ENCODE data around the gene KRTAP12-3.

The KRTAP12-3 gene

DNA sequence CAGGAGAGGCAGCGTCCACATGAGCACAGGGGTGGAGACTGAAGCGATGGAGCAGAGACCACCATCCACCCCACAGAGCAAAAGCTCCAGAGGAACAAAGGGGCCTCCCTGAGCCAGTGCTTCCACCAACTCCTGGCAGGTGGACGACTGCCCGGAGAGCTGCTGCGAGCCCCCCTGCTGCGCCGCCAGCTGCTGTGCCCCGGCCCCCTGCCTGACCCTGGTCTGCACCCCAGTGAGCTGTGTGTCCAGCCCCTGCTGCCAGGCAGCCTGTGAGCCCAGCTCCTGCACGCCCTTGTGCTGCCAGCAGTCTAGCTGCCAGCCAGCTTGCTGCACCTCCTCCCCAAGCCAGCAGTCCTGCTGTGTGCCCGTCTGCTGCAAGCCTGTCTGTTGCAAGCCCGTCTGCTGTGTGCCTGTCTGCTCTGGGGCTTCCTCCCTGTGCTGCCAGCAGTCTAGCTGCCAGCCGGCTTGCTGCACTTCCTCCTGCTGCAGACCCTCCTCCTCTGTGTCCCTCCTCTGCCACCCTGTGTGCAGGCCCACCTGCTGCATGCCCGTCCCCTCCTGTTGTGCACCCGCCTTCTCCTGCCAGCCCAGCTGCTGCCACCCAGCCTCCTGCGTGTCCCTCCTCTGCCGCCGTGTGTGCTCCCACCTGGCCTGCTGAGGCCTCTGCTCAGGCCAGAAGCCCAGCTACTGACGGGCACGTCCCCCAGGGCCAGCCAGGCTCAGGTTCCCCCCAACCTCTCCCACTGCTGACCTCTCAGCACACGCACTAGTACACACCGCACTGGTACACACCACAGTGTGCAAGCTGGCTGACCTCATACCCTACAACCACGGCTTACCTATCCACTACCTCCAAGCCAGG, 44.6 kb downstream of the KRTAP12-3 start:
- H3K4me3 ChIP-seq (ENCODE audit: low read length), result no peak overlapping the region
- no peak overlapping the region for H3K27ac ChIP-seq (ENCODE audit: low read length)
- H3K9me3 ChIP-seq (ENCODE audit: control insufficient read depth, low read depth, low read length), result no peaks in the 10 kb centered on the region
- H3K4me1 ChIP-seq (ENCODE audit: control insufficient read depth, low read depth, low read length), result peaks cover 49% of the 10 kb centered on the region
- peaks cover 25% of the 10 kb centered on the region for H3K27me3 ChIP-seq (ENCODE audit: control insufficient read depth, insufficient read depth, low read length)
- no peaks in the 10 kb centered on the region for H3K36me3 ChIP-seq (ENCODE audit: control insufficient read depth, low read depth, low read length)
- no peak overlapping the region for H3K9ac ChIP-seq (ENCODE audit: low read length)

DNA sequence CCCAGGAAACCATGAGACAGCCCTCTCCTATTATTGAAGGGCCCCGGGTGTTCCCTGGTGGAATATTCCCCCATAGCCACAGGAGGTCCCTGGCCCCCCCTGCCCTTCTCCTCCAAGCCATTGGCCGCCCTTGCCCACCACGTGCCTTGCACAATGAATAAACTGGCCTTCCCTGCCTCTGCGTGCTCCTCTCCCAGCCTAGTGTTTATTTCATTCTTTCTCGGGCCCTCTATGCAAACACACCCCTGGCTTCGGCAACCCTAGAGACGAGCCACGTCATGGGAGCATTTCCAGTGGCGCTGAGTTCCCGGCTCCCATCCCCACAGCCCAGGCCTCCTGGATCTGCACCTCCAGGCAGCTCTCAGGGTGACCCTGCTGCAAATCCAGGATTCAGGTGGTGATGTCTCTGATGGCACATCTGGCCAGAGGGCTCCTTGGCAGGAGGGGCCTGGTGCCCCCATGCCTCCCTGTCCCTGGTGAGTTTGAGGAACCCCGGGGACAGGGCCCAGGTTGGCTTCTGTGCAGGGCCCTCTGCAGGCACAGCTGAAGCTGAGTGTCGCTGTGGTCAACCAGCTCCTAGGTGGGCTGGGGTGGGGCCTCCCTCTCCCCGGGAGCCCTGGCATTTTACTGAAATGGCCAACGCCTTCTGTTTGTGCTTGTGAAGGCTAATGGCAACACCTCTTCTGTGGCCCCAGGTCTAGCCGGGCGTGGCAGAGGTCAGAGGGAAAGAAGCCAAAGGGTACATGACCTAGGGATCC, 45.4 kb downstream of the KRTAP12-3 start:
- peaks cover 33% of the 10 kb centered on the region for H3K27me3 ChIP-seq (ENCODE audit: control insufficient read depth, insufficient read depth, low read length)
- no peak overlapping the region for H3K27ac ChIP-seq (ENCODE audit: low read length)
- no peak overlapping the region for H3K9ac ChIP-seq (ENCODE audit: low read length)
- peak overlapping the region; percentile 17 for H3K4me3 ChIP-seq (ENCODE audit: low read length)
- no peaks in the 10 kb centered on the region for H3K36me3 ChIP-seq (ENCODE audit: control insufficient read depth, low read depth, low read length)
- peaks cover 48% of the 10 kb centered on the region for H3K4me1 ChIP-seq (ENCODE audit: control insufficient read depth, low read depth, low read length)
- H3K9me3 ChIP-seq (ENCODE audit: control insufficient read depth, low read depth, low read length), result no peaks in the 10 kb centered on the region

DNA sequence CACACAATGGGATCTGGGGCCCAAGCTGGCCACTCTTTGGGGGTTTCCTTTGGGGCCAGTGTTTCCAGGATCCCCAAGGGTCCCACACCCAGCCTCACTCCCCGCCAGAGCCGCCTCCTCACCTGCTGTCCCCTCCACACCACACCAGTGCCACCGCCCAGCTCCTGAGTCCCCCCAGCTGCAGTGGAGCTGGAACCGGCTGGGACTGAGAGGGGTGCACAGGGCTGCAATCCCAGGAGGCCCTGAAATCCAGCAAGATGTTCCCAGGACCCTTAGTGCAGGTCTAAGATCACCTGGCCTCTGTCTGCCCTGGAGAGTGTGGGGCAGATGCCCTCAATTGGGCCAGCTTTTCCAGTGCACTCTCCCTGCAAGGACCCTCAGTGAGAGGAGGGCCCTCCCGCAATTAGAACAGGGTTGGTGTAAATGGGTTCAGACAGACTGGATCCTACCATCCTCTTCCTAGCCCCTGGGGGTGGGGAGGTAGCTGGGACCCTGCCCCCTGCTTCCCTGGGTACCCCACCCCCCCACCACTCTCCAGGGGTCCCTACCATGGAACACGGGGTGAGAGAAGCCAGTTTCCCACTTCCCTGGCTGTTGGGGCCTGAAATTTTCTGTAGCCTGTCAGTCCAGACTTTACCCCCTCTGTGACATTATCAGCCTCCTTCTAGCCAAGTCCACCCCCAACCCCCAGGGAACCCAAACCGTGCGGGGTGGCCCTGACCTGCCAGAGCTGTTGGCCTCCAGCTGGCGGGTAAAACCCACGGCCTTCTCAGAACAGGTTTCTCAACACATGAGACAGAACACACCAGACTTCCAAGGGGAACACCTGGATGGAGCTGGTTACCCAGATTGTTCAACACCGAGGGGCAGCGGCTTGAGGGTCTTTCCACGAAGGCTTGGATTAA, 46.3 kb downstream of the KRTAP12-3 start:
- Histone ChIP-seq H3K9me3 (ENCODE audit: control insufficient read depth, low read depth, low read length) (no peaks in the 10 kb centered on the region), H3K27me3 (ENCODE audit: control insufficient read depth, insufficient read depth, low read length) (peaks cover 41% of the 10 kb centered on the region), H3K4me1 (ENCODE audit: control insufficient read depth, low read depth, low read length) (peaks cover 52% of the 10 kb centered on the region), H3K4me3 (ENCODE audit: low read length) (peak overlapping the region; percentile 39), H3K27ac (ENCODE audit: low read length) (no peak overlapping the region), H3K36me3 (ENCODE audit: control insufficient read depth, low read depth, low read length) (no peaks in the 10 kb centered on the region), H3K9ac (ENCODE audit: low read length) (no peak overlapping the region)

GRCh38 chr21:44704636-44705001, 46.9 kb downstream of the KRTAP12-3 start:
- no peaks in the 10 kb centered on the region for H3K9me3 ChIP-seq (ENCODE audit: control insufficient read depth, low read depth, low read length)
- peaks cover 58% of the 10 kb centered on the region for H3K4me1 ChIP-seq (ENCODE audit: control insufficient read depth, low read depth, low read length)
- H3K9ac ChIP-seq (ENCODE audit: low read length), result no peak overlapping the region
- peak overlapping the region; percentile 39 for H3K4me3 ChIP-seq (ENCODE audit: low read length)
- H3K27me3 ChIP-seq (ENCODE audit: control insufficient read depth, insufficient read depth, low read length), result peaks cover 48% of the 10 kb centered on the region
- no peaks in the 10 kb centered on the region for H3K36me3 ChIP-seq (ENCODE audit: control insufficient read depth, low read depth, low read length)
- no peak overlapping the region for H3K27ac ChIP-seq (ENCODE audit: low read length)

GRCh38 chr21:44706026-44706705, 48.4 kb downstream of the KRTAP12-3 start:
- H3K4me3 ChIP-seq (ENCODE audit: low read length), result peak overlapping the region; percentile 65
- H3K36me3 ChIP-seq (ENCODE audit: control insufficient read depth, low read depth, low read length), result no peaks in the 10 kb centered on the region
- H3K27ac ChIP-seq (ENCODE audit: low read length), result no peak overlapping the region
- H3K27me3 ChIP-seq (ENCODE audit: control insufficient read depth, insufficient read depth, low read length), result peaks cover 63% of the 10 kb centered on the region
- H3K4me1 ChIP-seq (ENCODE audit: control insufficient read depth, low read depth, low read length), result peaks cover 66% of the 10 kb centered on the region
- peak overlapping the region; percentile 31 for H3K9ac ChIP-seq (ENCODE audit: low read length)
- no peaks in the 10 kb centered on the region for H3K9me3 ChIP-seq (ENCODE audit: control insufficient read depth, low read depth, low read length)

- Histone ChIP-seq H3K4me1 (ENCODE audit: control insufficient read depth, low read depth, low read length) (peaks cover 65% of the 10 kb centered on the region), H3K36me3 (ENCODE audit: control insufficient read depth, low read depth, low read length) (no peaks in the 10 kb centered on the region), H3K27me3 (ENCODE audit: control insufficient read depth, insufficient read depth, low read length) (peaks cover 71% of the 10 kb centered on the region), H3K4me3 (ENCODE audit: low read length) (peak overlapping the region; percentile 65), H3K9me3 (ENCODE audit: control insufficient read depth, low read depth, low read length) (no peaks in the 10 kb centered on the region), H3K27ac (ENCODE audit: low read length) (no peak overlapping the region), H3K9ac (ENCODE audit: low read length) (peak overlapping the region; percentile 26)
Measured at GRCh38 chr21:44706706-44707581, 49.2 kb downstream of the KRTAP12-3 start.
